Fibroblast of skin of left biceps (primary cell): ENCODE measurements around the gene MT4.
A peak's percentile ranks its signal among the peaks of the same experiment; 100 is the strongest.

Experiments
- DNase-seq, 2 experiments: peaks; one replicate each; pipeline ENCODE4 v3.0.0-alpha.2; 2013; ENCODE audit warnings: low read depth in 2 of 2

Gene MT4

DNA sequence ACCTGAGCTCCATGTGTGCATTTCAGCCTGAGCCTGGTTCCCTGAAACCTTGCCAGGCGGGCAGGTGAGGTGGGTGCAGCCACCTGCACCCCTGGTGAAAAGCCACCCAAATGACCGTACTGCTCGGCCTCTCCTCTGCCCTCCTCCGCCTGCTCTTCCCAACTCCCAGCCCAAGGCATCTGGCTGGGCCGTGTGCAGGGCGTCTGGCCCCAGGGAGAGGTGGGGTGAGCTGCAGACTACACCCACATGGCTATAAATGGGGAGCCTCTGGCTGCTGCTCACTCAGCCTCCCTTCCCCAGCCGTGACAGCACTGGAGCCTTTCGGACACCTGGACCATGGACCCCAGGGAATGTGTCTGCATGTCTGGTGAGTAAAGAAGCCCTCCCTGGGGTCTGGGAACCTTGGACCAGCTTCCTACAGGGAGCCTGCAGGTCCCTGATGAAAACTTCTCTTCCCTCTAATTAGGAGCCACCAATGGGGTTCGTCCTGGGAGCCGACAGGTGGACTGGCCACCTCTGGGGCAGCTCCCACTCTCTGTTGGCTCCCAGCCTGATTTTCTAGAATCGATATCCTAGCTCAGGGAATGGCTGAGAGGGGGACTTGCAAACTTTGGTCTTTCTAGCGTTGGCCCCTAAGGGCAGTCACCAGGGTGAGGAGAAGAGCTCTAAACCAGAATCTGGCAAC lies at the start of gene MT4:
TSS of gene MT4 (plus strand) at position 281 of the 685 bp plus-strand sequence. CDS start at position 337, 56 bp downstream.
- no peak for DNase-seq

DNA sequence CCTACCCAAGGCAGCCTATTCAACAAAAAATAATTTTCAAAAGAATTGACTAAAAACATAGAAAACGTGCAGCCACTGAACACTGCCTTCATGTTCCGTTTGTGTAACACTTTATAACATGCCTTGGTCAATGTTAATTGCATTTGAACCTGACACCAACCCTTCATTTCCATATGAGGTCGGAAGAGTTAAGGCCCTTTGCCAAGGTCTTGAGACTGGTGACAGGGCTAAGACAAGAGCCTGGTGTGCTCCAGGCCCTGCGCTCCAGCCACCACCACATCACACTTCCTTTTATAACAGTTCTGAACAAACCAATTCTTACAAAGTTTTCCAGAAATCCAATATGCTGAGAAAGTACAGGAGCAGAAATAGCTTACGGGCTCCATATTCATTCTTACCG lies 49.2 kb upstream of the MT4 start:
- no peak for DNase-seq

- no peak for DNase-seq
Observed at GRCh38 chr16:56517206-56517605, 47.7 kb upstream of the MT4 start.

DNA sequence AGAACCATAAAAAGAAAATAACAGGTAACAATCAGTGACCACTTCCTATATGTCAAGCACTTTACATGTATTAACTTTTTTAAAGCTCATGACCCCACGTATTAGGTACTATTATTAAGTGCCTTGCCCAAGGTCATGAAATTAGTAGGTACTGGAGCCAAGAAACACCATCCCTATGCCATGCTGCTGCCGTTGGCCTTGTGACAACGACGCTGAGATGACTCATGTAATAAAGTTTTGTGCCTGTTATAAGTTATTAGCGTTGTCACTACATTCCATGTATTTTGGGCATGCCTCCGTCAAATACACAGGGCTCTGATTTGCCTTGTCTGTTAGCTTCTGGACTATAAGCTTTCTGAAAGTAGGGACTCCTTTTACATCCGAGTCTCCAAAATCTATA lies 46.4 kb upstream of the MT4 start:
- DNase-seq: no peak

GRCh38 chr16:56519459-56520250 lies 45.2 kb upstream of the MT4 start, which contains the start of gene BBS2:
TSS of gene BBS2 (minus strand) at chr16:56520024. CDS start at chr16:56519862, 162 bp downstream.
- DNase-seq: peak; percentile 54 to 55

- DNase-seq: no peak
Observed at GRCh38 chr16:56520251-56520577, 44.7 kb upstream of the MT4 start.

- DNase-seq: peak; percentile 65 to 68
Observed at GRCh38 chr16:56525236-56525635, 39.6 kb upstream of the MT4 start.

- peak in 1 of 2 experiments; percentile 10 for DNase-seq
Observed at GRCh38 chr16:56530872-56531271, 34.0 kb upstream of the MT4 start.

DNA sequence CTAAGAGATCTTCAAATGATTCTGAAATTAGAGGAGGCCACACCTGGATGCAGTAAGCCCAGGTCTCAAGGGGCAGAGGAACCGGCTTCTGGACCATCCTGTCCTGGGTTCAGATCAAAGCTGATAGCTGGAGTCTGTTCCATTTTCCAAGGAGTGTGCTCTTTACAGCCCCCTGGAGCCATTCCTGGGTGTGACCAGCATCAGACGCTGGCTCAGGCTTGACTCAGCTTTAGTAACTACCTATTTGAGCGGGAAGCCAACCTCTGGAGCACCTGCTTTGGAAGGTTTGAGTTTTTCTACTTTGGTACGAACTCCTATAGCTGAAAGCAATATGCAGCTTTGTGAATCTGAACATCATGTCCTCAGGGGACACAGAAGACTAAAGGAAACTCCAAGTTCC lies 32.2 kb upstream of the MT4 start:
- DNase-seq: no peak

DNA sequence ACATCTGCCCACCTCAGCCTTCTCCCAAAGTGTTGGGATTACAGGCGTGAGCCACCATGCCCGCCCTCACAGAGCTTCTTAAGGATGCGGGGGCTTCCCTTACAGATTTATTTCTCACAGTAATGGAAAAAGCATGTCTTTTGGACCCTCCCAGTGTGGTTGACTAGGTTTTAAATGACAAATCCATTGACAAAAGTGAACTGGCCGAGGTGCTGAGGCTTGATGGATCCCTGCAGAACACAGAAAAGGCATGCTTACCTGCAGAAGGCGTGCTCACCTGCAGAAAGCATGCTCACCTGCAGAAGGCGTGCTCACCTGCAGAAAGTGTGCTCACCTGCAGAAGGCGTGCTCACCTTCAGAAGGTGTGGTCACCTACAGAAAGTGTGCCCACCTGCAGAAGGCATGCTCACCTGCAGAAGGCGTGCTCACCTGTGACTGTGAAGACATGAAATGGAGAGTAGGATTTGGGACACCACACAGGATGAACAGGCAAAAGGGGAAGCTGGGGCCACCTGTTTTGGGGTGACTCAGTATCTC lies 30.0 kb upstream of the MT4 start:
- no peak for DNase-seq

GRCh38 chr16:56538331-56538730 lies 26.5 kb upstream of the MT4 start:
- no peak for DNase-seq

- no peak for DNase-seq
Observed at GRCh38 chr16:56539656-56540055, 25.2 kb upstream of the MT4 start.

DNA sequence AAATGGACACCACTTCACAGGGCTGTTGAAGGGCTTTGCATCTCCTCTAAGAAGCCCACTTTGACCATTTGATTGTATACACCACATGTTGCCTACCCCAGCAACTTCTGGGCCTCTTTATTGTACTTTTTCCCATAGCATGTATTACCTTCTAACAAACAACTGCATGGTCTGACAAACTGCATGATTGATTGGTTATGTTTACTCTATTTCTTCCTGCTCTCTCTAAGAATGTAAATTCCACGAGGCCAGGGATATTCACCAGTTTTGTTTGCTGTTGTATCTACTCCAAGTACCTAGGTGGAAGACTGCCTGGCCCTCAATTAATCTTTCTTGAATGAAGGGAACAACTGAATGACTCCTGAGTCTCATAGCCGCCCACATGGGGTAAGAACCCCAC lies 22.8 kb upstream of the MT4 start:
- no peak for DNase-seq

DNA sequence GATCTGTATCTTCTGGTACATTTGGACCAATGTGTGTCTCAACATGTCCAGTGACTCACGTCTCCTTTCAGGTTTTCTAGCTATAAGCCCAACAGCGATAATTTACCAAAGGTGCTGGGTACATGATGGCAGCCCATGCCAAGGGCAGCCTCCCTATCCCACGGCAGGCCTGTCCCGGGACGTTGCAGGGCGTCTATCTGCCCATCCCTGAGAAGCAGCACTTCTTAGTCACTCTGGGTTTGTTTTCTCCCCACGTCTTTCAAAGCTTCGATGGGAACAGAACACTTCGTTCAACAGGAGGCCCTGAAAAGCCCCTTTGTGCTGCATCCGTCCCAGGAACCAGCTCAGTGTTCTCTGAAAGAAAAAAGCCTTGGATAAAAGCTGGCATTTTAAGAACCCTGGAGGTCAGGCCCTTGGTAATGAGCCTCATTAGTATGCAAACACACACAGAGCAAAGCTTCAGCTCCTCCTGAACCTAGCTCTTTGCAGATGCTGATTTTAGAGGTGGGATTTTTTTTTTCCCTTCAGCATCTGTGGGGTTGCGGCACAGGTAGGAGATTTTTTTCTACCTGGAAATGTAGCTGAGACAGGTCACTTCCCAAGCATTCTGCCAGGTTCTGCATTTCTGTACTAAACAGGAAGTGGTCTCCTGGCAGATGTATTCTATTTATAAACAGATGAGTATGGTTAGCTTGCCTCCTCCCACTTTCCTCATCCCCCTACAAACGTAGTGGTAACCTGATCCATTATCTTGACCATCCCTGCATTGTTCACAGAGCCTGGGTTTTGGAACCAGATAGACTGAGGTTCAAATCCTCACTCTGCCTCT lies 17.5 kb upstream of the MT4 start:
- peak in 1 of 2 experiments; percentile 23 for DNase-seq

- no peak for DNase-seq
Observed at GRCh38 chr16:56547949-56548567, 16.8 kb upstream of the MT4 start.

- DNase-seq: no peak
Observed at GRCh38 chr16:56549161-56549560, 15.7 kb upstream of the MT4 start.

DNA sequence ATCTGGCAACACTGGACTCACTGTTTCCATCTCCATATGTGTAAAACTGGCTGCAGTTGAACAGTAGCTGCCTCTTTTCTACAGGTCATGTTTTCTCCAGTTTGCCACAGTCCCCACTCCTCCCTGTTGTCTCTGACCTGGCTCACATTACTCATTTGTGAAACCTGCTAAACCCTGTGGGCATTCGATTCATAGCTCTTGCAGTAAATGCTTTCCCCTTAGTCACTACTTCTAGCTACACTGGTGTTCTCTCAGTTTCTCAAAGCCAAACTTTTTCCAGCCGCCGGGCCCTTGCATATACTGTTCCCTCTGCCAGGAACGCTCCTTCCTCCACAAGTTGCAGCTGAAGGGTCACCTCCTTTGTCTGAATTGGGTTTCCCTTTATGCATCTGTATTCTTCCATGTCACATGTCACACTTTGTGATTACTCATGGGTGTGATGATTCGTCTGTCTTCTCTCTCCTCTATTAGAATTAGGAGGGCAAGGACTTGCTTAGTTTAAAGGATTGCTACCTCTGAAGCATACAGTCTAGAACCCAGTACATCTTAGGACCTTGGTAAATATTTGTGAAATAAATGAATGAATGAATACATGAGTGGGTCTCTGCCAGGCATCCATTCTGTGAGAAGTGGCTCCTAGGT lies 15.0 kb upstream of the MT4 start:
- no peak for DNase-seq

DNA sequence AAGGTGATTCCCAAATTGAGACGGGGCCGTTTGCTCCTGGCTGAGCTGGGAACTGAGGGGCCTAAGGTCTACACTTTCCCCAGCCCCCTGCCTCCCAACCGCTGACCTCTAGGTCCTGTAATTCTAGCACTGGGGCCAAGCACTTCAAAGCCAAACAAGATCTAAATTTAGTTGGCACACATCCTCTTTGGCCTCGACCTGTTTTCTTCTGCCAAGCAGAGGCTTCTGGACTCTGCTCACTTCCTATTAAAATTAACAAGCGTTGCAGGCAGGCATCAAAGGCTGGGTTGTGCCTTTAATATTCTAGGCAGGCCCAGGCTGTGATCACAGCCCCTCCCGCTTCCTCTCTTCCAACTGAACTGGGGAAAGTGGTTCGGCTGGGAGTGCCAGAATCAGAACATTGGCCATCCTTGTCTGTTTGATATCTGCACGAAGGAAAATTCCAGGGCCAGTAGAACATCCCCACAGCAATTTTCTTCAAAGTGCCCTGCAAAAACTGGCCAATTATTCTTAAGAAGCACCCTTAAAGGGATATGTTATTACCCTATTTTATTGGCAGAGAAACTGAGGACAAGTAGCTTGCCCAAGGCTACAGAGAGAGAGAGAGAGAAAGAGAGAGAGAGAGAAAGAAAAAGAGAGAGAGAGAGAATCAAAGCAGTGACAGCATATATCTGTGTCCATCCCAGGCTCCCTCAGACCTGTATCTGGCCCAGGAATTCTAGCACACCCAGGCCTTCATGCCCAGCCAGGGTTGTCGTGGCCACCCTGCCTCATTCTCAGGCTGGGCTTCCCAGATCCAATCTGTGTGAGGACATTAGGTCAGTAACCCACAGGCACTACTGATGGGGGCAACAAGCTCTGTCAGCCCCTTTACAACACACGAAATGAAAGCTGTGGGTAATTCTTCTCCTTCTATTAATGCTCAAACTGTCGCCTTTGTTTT lies 12.8 kb upstream of the MT4 start:
- DNase-seq: no peak

- no peak for DNase-seq
Observed at GRCh38 chr16:56554441-56554840, 10.4 kb upstream of the MT4 start.
